ENCODE measurements around the gene PRPF40A.
"Not testable (repeated sequence)": the region's sequence is repeated elsewhere in the genome, so short reads cannot be mapped to it uniquely, and the experiment has no call there.

Gene PRPF40A

GRCh38 chr2:152737509-152737908, 20.2 kb upstream of the PRPF40A start:
- not testable (repeated sequence) for ATAC-seq

- TF ChIP-seq GLIS3 (CRISPR knock-in tag; IDR thresholded peaks at IDR 0.05) (no peak), ISL1 (CRISPR knock-in tag; IDR thresholded peaks at IDR 0.05) (no peak), TCF4 (CRISPR knock-in tag; IDR thresholded peaks at IDR 0.05; ENCODE audit: borderline replicate concordance) (no peak), ESRRG (CRISPR knock-in tag; IDR thresholded peaks at IDR 0.05) (no peak), ZNF70 (CRISPR knock-in tag; IDR thresholded peaks at IDR 0.05) (no peak), ZNF565 (CRISPR knock-in tag; conservative IDR thresholded peaks at IDR 0.05; ENCODE audit: low read depth) (no peak), OSR1 (CRISPR knock-in tag; IDR thresholded peaks at IDR 0.05) (no peak), PPARA (CRISPR knock-in tag; IDR thresholded peaks at IDR 0.05; ENCODE audit: borderline replicate concordance) (no peak), ZC3H10 (CRISPR knock-in tag; IDR thresholded peaks at IDR 0.05) (no peak), CREB5 (CRISPR knock-in tag; IDR thresholded peaks at IDR 0.05; ENCODE audit: low read depth) (no peak), ZFP30 (CRISPR knock-in tag; IDR thresholded peaks at IDR 0.05) (no peak), TSHZ2 (CRISPR knock-in tag; IDR thresholded peaks at IDR 0.05) (no peak), POU6F1 (CRISPR knock-in tag; IDR thresholded peaks at IDR 0.05; ENCODE audit: borderline replicate concordance, low read depth) (no peak)
- TF ChIP-seq, protein P1, sequence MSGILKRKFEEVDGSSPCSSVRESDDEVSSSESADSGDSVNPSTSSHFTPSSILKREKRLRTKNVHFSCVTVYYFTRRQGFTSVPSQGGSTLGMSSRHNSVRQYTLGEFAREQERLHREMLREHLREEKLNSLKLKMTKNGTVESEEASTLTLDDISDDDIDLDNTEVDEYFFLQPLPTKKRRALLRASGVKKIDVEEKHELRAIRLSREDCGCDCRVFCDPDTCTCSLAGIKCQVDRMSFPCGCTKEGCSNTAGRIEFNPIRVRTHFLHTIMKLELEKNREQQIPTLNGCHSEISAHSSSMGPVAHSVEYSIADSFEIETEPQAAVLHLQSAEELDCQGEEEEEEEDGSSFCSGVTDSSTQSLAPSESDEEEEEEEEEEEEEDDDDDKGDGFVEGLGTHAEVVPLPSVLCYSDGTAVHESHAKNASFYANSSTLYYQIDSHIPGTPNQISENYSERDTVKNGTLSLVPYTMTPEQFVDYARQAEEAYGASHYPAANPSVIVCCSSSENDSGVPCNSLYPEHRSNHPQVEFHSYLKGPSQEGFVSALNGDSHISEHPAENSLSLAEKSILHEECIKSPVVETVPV (CRISPR knock-in tag; IDR thresholded peaks at IDR 0.05) = no peak
- ATAC-seq = no peak
Measured at GRCh38 chr2:152730591-152731333, 13.5 kb upstream of the PRPF40A start.

GRCh38 chr2:152729844-152730243, 12.6 kb upstream of the PRPF40A start:
- TF ChIP-seq PPARA (CRISPR knock-in tag; IDR thresholded peaks at IDR 0.05; ENCODE audit: borderline replicate concordance) = no peak
- TF ChIP-seq TSHZ2 (CRISPR knock-in tag; IDR thresholded peaks at IDR 0.05) = no peak
- no peak for ATAC-seq

DNA sequence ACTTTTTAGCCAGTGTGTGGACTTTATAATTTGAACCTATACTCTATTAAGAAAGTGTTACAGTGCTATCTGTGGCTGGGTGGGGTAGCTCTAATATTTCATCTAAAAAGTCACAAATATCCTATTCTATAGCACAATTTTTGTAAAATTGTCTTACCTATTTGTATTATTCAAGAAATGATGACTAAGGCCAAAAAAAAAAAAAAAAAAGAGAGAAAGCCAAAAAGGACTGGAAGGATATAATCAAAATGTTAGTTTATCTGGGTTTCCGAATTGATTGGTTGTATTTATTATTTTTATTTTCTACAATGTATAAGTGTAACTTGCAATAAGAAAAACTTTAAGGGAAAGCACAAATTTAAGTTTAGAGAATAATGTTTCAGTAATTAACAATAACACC, 6.7 kb upstream of the PRPF40A start:
- ATAC-seq = no peak
- TF ChIP-seq, protein P1 (CRISPR knock-in tag; IDR thresholded peaks at IDR 0.05) = no peak
- TF ChIP-seq ZFP30 (CRISPR knock-in tag; IDR thresholded peaks at IDR 0.05) (no peak), PPARA (CRISPR knock-in tag; IDR thresholded peaks at IDR 0.05; ENCODE audit: borderline replicate concordance) (no peak), POU6F1 (CRISPR knock-in tag; IDR thresholded peaks at IDR 0.05; ENCODE audit: borderline replicate concordance, low read depth) (no peak), RARB (CRISPR knock-in tag; IDR thresholded peaks at IDR 0.05) (no peak), ZNF70 (CRISPR knock-in tag; IDR thresholded peaks at IDR 0.05) (no peak), CSDC2 (CRISPR knock-in tag; IDR thresholded peaks at IDR 0.05) (no peak), BACH2 (CRISPR knock-in tag; IDR thresholded peaks at IDR 0.05; ENCODE audit: borderline replicate concordance) (no peak), ARNTL (CRISPR knock-in tag; IDR thresholded peaks at IDR 0.05; ENCODE audit: borderline replicate concordance, low read depth) (no peak), TCF4 (CRISPR knock-in tag; IDR thresholded peaks at IDR 0.05; ENCODE audit: borderline replicate concordance) (no peak), TOX (CRISPR knock-in tag; IDR thresholded peaks at IDR 0.05; ENCODE audit: borderline replicate concordance) (no peak), GLIS3 (CRISPR knock-in tag; IDR thresholded peaks at IDR 0.05) (no peak), CREB5 (CRISPR knock-in tag; IDR thresholded peaks at IDR 0.05; ENCODE audit: low read depth) (no peak)
